T1000 (cell line): ENCODE measurements around the gene STMND1.
"Not testable (repeated sequence)": the region's sequence is repeated elsewhere in the genome, so short reads cannot be mapped to it uniquely, and the experiment has no call there.

ENCODE experiments used
- DNase-seq: peaks from one replicate; lab custom pipeline; 2025; ENCODE audit warnings: mixed read lengths; lab: John Stamatoyannopoulos, UW

STMND1 gene

GRCh38 chr6:17101422-17102257, at the start of gene STMND1:
STMND1 (plus strand) TSS chr6:17102050; CDS start chr6:17102258, 208 bp downstream.
- DNase-seq, result no peak

GRCh38 chr6:17054647-17055046, 47.2 kb upstream of the STMND1 start:
- no peak for DNase-seq

- DNase-seq, result no peak
Observed at GRCh38 chr6:17057322-17057721, 44.5 kb upstream of the STMND1 start.

GRCh38 chr6:17058550-17058949, 43.3 kb upstream of the STMND1 start:
- no peak for DNase-seq

- DNase-seq, result no peak
Observed at GRCh38 chr6:17059022-17059421, 42.8 kb upstream of the STMND1 start.

GRCh38 chr6:17059850-17060249, 42.0 kb upstream of the STMND1 start:
- DNase-seq, result no peak

GRCh38 chr6:17061097-17061496, 40.8 kb upstream of the STMND1 start:
- DNase-seq, result no peak

- no peak for DNase-seq
Observed at GRCh38 chr6:17062871-17063440, 38.9 kb upstream of the STMND1 start.

- DNase-seq, result no peak
Observed at GRCh38 chr6:17064975-17065374, 36.9 kb upstream of the STMND1 start.

- no peak for DNase-seq
Observed at GRCh38 chr6:17066610-17067009, 35.2 kb upstream of the STMND1 start.

- DNase-seq, result not testable (repeated sequence)
Observed at GRCh38 chr6:17068972-17069371, 32.9 kb upstream of the STMND1 start.

- DNase-seq, result not testable (repeated sequence)
Observed at GRCh38 chr6:17070400-17070799, 31.4 kb upstream of the STMND1 start.

- DNase-seq, result not testable (repeated sequence)
Observed at GRCh38 chr6:17073596-17073995, 28.3 kb upstream of the STMND1 start.

- no peak for DNase-seq
Observed at GRCh38 chr6:17081273-17081672, 20.6 kb upstream of the STMND1 start.

- DNase-seq, result no peak
Observed at GRCh38 chr6:17081860-17082508, 19.9 kb upstream of the STMND1 start.

- no peak for DNase-seq
Observed at GRCh38 chr6:17083397-17083796, 18.5 kb upstream of the STMND1 start.

GRCh38 chr6:17086469-17086868, 15.4 kb upstream of the STMND1 start:
- DNase-seq, result peak; percentile 18

GRCh38 chr6:17088091-17088611, 13.7 kb upstream of the STMND1 start:
- DNase-seq, result no peak

GRCh38 chr6:17091122-17091521, 10.7 kb upstream of the STMND1 start:
- DNase-seq, result no peak

GRCh38 chr6:17093686-17094085, 8.2 kb upstream of the STMND1 start:
- DNase-seq, result no peak

GRCh38 chr6:17096096-17096495, 5.8 kb upstream of the STMND1 start:
- no peak for DNase-seq

GRCh38 chr6:17096652-17097051, 5.2 kb upstream of the STMND1 start:
- no peak for DNase-seq

GRCh38 chr6:17097982-17098381, 3.9 kb upstream of the STMND1 start:
- no peak for DNase-seq
